OCI-LY7 (cell line): ENCODE results near the gene ATP5F1E. TPM values are rescaled to one million over a fixed set of nuclear protein-coding genes. Genes with fewer than 3 reads are reported as not detected.
A peak's percentile ranks its signal among the peaks of the same experiment; 100 is the strongest.
"Not testable (repeated sequence)": the region's sequence is repeated elsewhere in the genome, so short reads cannot be mapped to it uniquely, and the experiment has no call there.

Source experiments
- BruUV-seq: library from RNA; stranded (reverse); fragments of 400-500 nt; replicated peaks from 2 replicates; lab custom pipeline; 2021; lab: Mats Ljungman, UMichigan
- CTCF ChIA-PET: fragments of 300-600 bp; sonication (Branson Sonifier 250); formaldehyde crosslinking; loops from one replicate; lab custom pipeline; 2022; ENCODE audit warnings: antibody characterized with exemption; ENCODE audit not compliant: unreplicated experiment; lab: Charles Lee
- POLR2A ChIA-PET: fragments of 300-600 bp; sonication (Branson Sonifier 250); formaldehyde crosslinking; loops from one replicate; lab custom pipeline; 2022; ENCODE audit warnings: antibody characterized with exemption; lab: Charles Lee
- DNase-seq: peaks from one replicate; pipeline ENCODE4 v3.0.0-alpha.2; 2015; ENCODE audit warnings: low spot score
- H2AFZ ChIP-seq: fragments of 200-600 bp; sonication (generic), shearing (Covaris generic); 2 replicates; pipeline ENCODE4 v1.6.1; 2014; ENCODE audit warnings: mild to moderate bottlenecking, antibody characterized with exemption, low read length, moderate library complexity
- H3K27ac ChIP-seq: fragments of 200-600 bp; sonication (generic); 2 replicates; pipeline ENCODE4 v1.5.1; 2014; ENCODE audit warnings: mixed run types, low read depth, mild to moderate bottlenecking, moderate library complexity, low read length, inconsistent platforms; ENCODE audit not compliant: poor library complexity, severe bottlenecking
- H3K36me3 ChIP-seq: fragments of 200-600 bp; sonication (generic); 2 replicates; pipeline ENCODE4 v1.6.1; 2014; ENCODE audit warnings: mild to moderate bottlenecking, antibody characterized with exemption, low read length, moderate library complexity, mixed read lengths; ENCODE audit not compliant: insufficient read depth
- H3K4me1 ChIP-seq: fragments of 200-600 bp; sonication (generic); 2 replicates; pipeline ENCODE4 v1.5.1; 2014; ENCODE audit warnings: mild to moderate bottlenecking, low read length; ENCODE audit not compliant: insufficient read depth, poor library complexity, severe bottlenecking
- H3K4me2 ChIP-seq: fragments of 200-600 bp; sonication (generic); 2 replicates; pipeline ENCODE4 v1.6.1; 2014; ENCODE audit warnings: mild to moderate bottlenecking, low read length
- H3K4me3 ChIP-seq: fragments of 200-600 bp; sonication (generic); 2 replicates; pipeline ENCODE4 v1.5.1; 2014; ENCODE audit warnings: mild to moderate bottlenecking, low read depth, low read length; ENCODE audit not compliant: poor library complexity, severe bottlenecking
- H3K79me2 ChIP-seq: fragments of 200-600 bp; sonication (generic); 2 replicates; pipeline ENCODE4 v1.6.1; 2016; ENCODE audit warnings: low read depth, mild to moderate bottlenecking, low read length, moderate library complexity, mixed read lengths; ENCODE audit not compliant: insufficient read depth
- H3K9me2 ChIP-seq: fragments of 200-600 bp; sonication (generic); 2 replicates; pipeline ENCODE4 v1.6.1; 2016; ENCODE audit warnings: mild to moderate bottlenecking, low read length, mixed read lengths; ENCODE audit not compliant: insufficient read depth
- H3K9me3 ChIP-seq: fragments of 200-600 bp; sonication (generic); 2 replicates; pipeline ENCODE4 v1.6.1; 2014; ENCODE audit warnings: mild to moderate bottlenecking, mixed run types, low read length, mixed read lengths
- H4K20me1 ChIP-seq: fragments of 200-600 bp; sonication (generic); 2 replicates; pipeline ENCODE4 v1.6.1; 2014; ENCODE audit warnings: mild to moderate bottlenecking, antibody characterized with exemption, low read length, moderate library complexity, mixed read lengths; ENCODE audit not compliant: insufficient read depth
- CTCF ChIP-seq: fragments of 200-600 bp; sonication (generic); conservative IDR thresholded peaks from 2 replicates; pipeline ENCODE4 v1.5.1; 2014; ENCODE audit warnings: mild to moderate bottlenecking, antibody characterized with exemption, low read length, moderate library complexity, mixed read lengths
- EZH2phosphoT487 ChIP-seq: fragments of 200-600 bp; sonication (generic); IDR thresholded peaks from 2 replicates; pipeline ENCODE4 v1.6.1; 2018; ENCODE audit warnings: low read depth, borderline replicate concordance, mild to moderate bottlenecking, mixed run types, antibody characterized with exemption, low read length, moderate library complexity, mixed read lengths
- intact Hi-C: fragments of 100-400 bp; cut with micrococcal nuclease; formaldehyde crosslinking; loops from one replicate; pipeline ENCODE4 v1.10.0; 2022; ENCODE audit not compliant: unreplicated experiment
- total RNA-seq, 2 experiments: library from RNA; depleted of rRNA in 1 of 2; stranded (reverse); fragments of >200 nt in 1 of 2; shearing (Covaris generic) in 1 of 2; gene quantifications; 2 replicates each; pipeline ENCODE4 v1.2.3, GENCODE V29; 2014 to 2022

The ATP5F1E gene
- total RNA-seq, 2 experiments from 2014 or later, result 42.4 to 67.2 TPM

- TF ChIP-seq CTCF, result no peak
- no peak for TF ChIP-seq EZH2phosphoT487
- H3K4me2 ChIP-seq, result peak overlapping the region; percentile 98
- peak; percentile 96 for DNase-seq
- ChIA-PET CTCF (interaction anchor here (1.0 kb wide), 1 partner anchor 26 kb away, joined by 4 read pairs; no protein-coding TSS in a partner anchor), POLR2A (interaction anchor here (0.5 to 4.1 kb wide), 19 partner anchors 10 to 166 kb away, joined by 3 to 32 read pairs (median 4); partner anchors contain the start of gene ATP5F1E)
- intact Hi-C loops, result loop anchor here (2.0 to 10.0 kb wide), 5 partner anchors 38 to 388 kb away; partner anchors contain the start of genes NELFCD and STX16
- no TSS peak for BruUV-seq
- H3K9me3 ChIP-seq, result no peaks in the 10 kb centered on the region
- H3K9me2 ChIP-seq, result no peaks in the 10 kb centered on the region
- peak overlapping the region; percentile 86 for H3K4me3 ChIP-seq
- H3K36me3 ChIP-seq, result peaks cover 33% of the 10 kb centered on the region
- peaks cover 46% of the 10 kb centered on the region for H3K79me2 ChIP-seq
- H3K4me1 ChIP-seq, result peaks cover 58% of the 10 kb centered on the region
- H3K27ac ChIP-seq, result peak overlapping the region; percentile 77
- peak overlapping the region; percentile 89 for H2AFZ ChIP-seq
- peaks cover 25% of the 10 kb centered on the region; the same call in 1 of the 2 replicates for H4K20me1 ChIP-seq
These were observed 10.9 kb upstream of the ATP5F1E start for GRCh38 chr20:59042796-59043631.

GRCh38 chr20:59042151-59042795 lies 10.1 kb upstream of the ATP5F1E start, which contains the start of gene PRELID3B:
Gene PRELID3B (minus strand): TSS chr20:59042786. CDS start chr20:59042730, 56 bp downstream.
- BruUV-seq, result no TSS peak
- peaks cover 53% of the 10 kb centered on the region for H3K79me2 ChIP-seq
- ChIA-PET POLR2A (interaction anchor here (0.6 to 4.1 kb wide), 5 partner anchors 9 to 61 kb away, joined by 3 to 32 read pairs (median 6); partner anchors contain the start of gene ATP5F1E), CTCF (no interaction called here)
- peaks cover 31% of the 10 kb centered on the region; the same call in 1 of the 2 replicates for H4K20me1 ChIP-seq
- peak within 1 kb of the TSS; percentile 89 for H2AFZ ChIP-seq
- no peaks in the 10 kb centered on the region for H3K9me3 ChIP-seq
- H3K4me2 ChIP-seq, result peak within 1 kb of the TSS; percentile 98
- H3K4me1 ChIP-seq, result peaks cover 58% of the 10 kb centered on the region
- H3K9me2 ChIP-seq, result no peaks in the 10 kb centered on the region
- peak within 1 kb of the TSS; percentile 77 for H3K27ac ChIP-seq
- DNase-seq, result peak; percentile 32
- TF ChIP-seq EZH2phosphoT487 (no peak), CTCF (no peak)
- intact Hi-C loops, result loop anchor here (2.0 to 10.0 kb wide), 5 partner anchors 37 to 387 kb away; partner anchors contain the start of genes NELFCD and STX16
- H3K36me3 ChIP-seq, result peaks cover 40% of the 10 kb centered on the region
- peak within 1 kb of the TSS; percentile 86 for H3K4me3 ChIP-seq

GRCh38 chr20:59041487-59041886 lies 9.4 kb upstream of the ATP5F1E start:
- H2AFZ ChIP-seq, H3K9me2 ChIP-seq, H3K9me3 ChIP-seq, BruUV-seq, H3K27ac ChIP-seq, CTCF ChIA-PET, DNase-seq: not testable (repeated sequence)
- H3K79me2 ChIP-seq, result peaks cover 61% of the 10 kb centered on the region
- peak overlapping the region; percentile 91 for H3K4me2 ChIP-seq
- peaks cover 48% of the 10 kb centered on the region for H3K36me3 ChIP-seq
- intact Hi-C loops, result loop anchor here (5.0 to 10.0 kb wide), 3 partner anchors 59 to 387 kb away; partner anchors contain the start of genes NELFCD and STX16
- POLR2A ChIA-PET, result interaction anchor here (0.5 to 1.9 kb wide), 3 partner anchors 8 to 1322 kb away, joined by 3 to 11 read pairs (median 4); partner anchors contain the start of gene ATP5F1E
- peaks cover 31% of the 10 kb centered on the region; the same call in 1 of the 2 replicates for H4K20me1 ChIP-seq
- peak overlapping the region; percentile 86 for H3K4me3 ChIP-seq
- H3K4me1 ChIP-seq, result peaks cover 58% of the 10 kb centered on the region
